Loucy (cell line): ENCODE measurements around the gene EGR2.

Source experiments
- CTCF ChIP-seq: fragments of 200-600 bp; sonication (generic); conservative IDR thresholded peaks from 2 replicates; pipeline ENCODE4 v1.5.1; 2014; ENCODE audit warnings: mild to moderate bottlenecking, antibody characterized with exemption, low read length
- EZH2phosphoT487 ChIP-seq: fragments of 200-600 bp; IDR thresholded peaks from 2 replicates; pipeline ENCODE4 v1.6.1; 2018; ENCODE audit warnings: antibody characterized with exemption, mild to moderate bottlenecking, moderate library complexity, borderline replicate concordance

- TF ChIP-seq CTCF (no peak), EZH2phosphoT487 (no peak)
These were observed 25.6 kb downstream of the EGR2 start for GRCh38 chr10:62790571-62790970.
